NB4 (cell line): ENCODE results near the gene SPSB4.

Experiments
- DNase-seq: peaks from one replicate; pipeline ENCODE4 v3.0.0; 2010; ENCODE audit warnings: low read depth
- H3K4me3 ChIP-seq: one replicate; pipeline ENCODE4 v1.5.1; 2011; ENCODE audit warnings: mild to moderate bottlenecking, low read depth, low read length, moderate library complexity
- MYC ChIP-seq: IDR thresholded peaks from 2 replicates; pipeline ENCODE4 v1.6.1; 2011; ENCODE audit warnings: low read depth, low read length
- POLR2A ChIP-seq: IDR thresholded peaks from 2 replicates; pipeline ENCODE4 v1.6.1; 2011; ENCODE audit warnings: mild to moderate bottlenecking; ENCODE audit not compliant: insufficient read length; ENCODE audit errors: extremely low read depth
- TF ChIP-seq, protein P1 (sequence below): IDR thresholded peaks from one replicate; pipeline ENCODE4 v1.5.1; 2012; ENCODE audit warnings: low read depth, low read length
- TF ChIP-seq, protein P2 (sequence below): IDR thresholded peaks from 2 replicates; pipeline ENCODE4 v1.6.1; 2011; ENCODE audit warnings: low read depth, low read length

SPSB4 gene

DNA sequence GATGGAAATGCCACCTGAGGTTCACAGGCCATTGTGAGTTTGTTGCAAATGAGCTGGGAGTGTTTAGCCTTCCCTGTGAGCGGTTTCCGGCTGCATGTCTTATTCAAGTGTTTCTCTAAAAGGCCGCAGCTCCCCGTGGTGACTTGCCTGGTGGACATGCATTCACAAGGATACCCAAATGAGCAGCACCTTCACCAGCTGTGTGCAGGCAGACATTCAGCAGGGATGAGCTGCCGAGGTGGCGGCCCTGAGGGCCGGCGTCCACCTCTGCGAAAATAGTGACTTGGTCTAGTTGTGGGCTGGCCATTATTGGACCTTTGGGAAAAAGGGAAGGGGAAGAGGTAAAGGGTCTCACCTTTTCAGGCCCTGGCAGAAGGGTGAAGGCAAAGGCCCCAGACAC lies 23.4 kb downstream of the SPSB4 start:
- TF ChIP-seq, protein P1, sequence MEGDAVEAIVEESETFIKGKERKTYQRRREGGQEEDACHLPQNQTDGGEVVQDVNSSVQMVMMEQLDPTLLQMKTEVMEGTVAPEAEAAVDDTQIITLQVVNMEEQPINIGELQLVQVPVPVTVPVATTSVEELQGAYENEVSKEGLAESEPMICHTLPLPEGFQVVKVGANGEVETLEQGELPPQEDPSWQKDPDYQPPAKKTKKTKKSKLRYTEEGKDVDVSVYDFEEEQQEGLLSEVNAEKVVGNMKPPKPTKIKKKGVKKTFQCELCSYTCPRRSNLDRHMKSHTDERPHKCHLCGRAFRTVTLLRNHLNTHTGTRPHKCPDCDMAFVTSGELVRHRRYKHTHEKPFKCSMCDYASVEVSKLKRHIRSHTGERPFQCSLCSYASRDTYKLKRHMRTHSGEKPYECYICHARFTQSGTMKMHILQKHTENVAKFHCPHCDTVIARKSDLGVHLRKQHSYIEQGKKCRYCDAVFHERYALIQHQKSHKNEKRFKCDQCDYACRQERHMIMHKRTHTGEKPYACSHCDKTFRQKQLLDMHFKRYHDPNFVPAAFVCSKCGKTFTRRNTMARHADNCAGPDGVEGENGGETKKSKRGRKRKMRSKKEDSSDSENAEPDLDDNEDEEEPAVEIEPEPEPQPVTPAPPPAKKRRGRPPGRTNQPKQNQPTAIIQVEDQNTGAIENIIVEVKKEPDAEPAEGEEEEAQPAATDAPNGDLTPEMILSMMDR: no peak
- TF ChIP-seq, protein P2, sequence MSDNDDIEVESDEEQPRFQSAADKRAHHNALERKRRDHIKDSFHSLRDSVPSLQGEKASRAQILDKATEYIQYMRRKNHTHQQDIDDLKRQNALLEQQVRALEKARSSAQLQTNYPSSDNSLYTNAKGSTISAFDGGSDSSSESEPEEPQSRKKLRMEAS: no peak
- TF ChIP-seq POLR2A (no peak), MYC (no peak)
- H3K4me3 ChIP-seq: no peak overlapping the region
- no peak for DNase-seq

DNA sequence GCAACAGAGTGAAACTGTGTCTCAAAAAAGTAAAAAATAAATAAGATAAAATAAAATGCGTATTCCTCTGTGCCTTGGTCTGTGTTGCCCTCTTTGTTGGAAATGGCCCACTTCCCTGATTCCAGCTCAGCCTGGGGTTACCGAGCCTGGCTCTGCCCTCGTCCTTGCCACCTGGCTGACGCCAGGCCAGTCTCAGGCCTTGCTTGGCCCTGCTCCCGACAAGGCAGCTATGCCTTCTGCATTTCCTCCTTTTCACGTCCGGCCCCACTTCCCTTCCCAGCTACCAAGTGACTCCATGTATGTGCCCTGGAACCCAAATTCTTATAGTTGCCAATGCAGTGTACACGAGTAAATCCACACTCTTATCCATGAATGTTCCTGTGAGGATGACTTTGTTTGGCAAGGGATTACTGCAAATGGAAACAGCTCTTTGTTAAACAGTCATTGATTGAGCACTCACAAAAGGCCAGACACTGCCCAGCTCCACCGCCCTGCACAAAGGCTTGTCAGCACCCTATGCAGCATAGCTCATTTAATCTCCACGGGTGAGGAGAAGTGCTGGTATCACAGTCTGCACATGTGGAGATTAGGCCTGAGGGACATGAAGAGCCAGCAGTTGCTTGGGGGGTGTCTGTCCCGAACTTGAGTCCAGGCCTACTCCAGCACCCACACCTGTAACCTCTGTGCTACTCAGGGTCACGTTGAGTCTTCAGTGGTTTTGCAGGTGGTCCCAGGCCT lies 25.1 kb downstream of the SPSB4 start:
- no peak for TF ChIP-seq POLR2A
- TF ChIP-seq, protein P1: no peak
- TF ChIP-seq, protein P2: no peak
- no peak for TF ChIP-seq MYC
- DNase-seq: no peak
- no peak overlapping the region for H3K4me3 ChIP-seq

DNA sequence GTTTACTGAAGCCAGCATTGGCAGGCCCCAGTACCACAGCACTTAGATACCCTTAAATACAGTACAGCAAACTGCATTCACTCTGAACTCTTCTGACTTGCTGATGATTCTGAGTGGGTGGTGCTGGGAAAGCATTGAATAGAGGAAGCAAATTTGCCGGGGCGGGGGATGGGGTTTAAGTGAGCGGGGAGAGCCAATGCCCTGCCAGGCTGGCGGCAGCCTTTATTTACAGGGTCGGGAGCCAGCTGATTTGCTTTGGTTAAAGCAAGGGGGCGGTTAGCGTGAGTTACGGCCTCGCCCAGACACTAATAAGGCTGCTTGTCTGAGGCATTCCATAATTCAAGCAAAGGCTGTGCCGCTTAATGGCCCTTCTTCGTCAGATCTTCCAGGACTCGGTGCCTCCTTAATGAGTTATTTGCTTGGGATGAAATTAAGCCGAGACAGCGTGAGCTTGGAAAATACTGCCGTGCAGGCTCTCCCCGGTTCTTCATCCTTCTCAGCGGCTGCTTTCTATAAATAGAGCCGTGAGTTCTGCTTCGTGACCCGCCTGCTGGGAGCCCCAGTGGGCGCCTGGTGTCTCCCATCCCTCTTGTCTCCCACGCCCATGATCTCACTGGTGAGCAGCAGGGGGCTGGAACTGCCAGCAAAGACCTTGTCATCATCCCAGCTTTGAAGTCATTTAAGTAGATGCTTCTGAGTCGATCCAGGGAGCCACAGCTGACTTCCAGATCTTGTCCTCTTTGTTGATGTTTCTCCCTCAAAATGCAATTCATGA lies 25.8 kb downstream of the SPSB4 start:
- TF ChIP-seq POLR2A (no peak), MYC (no peak)
- TF ChIP-seq, protein P1: no peak
- TF ChIP-seq, protein P2: no peak
- no peak overlapping the region for H3K4me3 ChIP-seq
- peak; percentile 56 for DNase-seq

DNA sequence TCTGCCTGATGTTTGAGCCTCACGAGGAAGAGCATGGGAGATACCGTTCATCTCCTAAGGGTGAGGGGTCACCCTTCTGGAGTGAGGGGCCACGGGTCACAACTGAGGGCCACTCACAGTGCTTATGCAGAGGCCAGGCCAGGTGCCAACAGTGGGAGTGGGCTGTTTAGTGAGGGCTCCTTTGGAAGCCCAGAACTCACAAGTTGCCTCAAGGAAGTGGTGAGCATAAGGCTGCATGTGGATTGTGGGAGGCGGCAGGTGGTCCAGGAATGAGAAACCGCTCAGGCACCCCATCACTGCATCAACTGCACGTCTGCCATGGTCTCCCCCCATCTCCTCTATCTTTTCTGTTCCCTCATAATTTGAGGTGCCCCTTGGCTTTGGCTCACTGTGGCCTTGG lies 26.5 kb downstream of the SPSB4 start:
- H3K4me3 ChIP-seq: no peak overlapping the region
- DNase-seq: no peak
- TF ChIP-seq POLR2A (no peak), MYC (no peak)
- TF ChIP-seq, protein P2: no peak
- TF ChIP-seq, protein P1: no peak

DNA sequence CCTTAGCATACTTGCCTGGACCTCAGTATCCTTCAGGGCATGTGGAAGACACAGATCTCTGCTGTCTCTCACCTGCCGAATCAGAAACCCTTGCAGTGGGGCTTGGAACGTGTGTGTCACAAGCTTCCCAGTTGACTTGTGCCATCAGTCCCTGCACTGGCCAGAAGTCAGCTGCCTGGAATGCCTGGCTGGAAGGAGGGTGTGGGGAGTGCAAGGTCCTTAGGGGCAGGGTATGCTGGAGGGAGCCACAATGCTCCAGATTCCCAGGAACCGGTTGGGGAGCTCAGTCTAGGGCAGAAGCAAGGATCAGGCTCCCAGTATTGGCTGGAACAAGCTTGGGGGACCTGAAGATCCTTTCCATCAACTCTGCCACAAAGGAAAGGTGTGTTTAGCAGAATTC lies 27.1 kb downstream of the SPSB4 start:
- H3K4me3 ChIP-seq: no peak overlapping the region
- TF ChIP-seq, protein P2: no peak
- no peak for TF ChIP-seq MYC
- TF ChIP-seq, protein P1: no peak
- no peak for TF ChIP-seq POLR2A
- no peak for DNase-seq
